ENCODE measurements around the gene PDX1.
A peak's percentile ranks its signal among the peaks of the same experiment; 100 is the strongest.
"Not testable (repeated sequence)": the region's sequence is repeated elsewhere in the genome, so short reads cannot be mapped to it uniquely, and the experiment has no call there.

PDX1 gene

DNA sequence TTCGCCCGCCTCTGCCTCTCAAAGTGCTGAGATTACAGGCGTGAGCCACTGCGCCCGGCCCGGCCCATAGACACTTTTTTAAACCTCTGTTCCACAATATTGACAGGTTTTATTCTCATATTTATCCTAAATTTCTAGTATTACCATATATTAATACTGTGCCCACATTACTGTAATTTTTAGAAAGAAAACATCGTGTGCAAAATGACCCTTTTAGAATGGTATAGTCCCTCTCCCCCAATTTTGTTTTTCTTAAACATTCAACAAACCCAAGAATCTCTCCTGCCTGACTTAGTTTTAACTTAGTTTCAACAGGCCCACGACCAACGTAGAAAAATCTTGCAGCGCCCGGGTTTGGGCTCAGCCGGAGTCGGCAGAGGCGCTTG is 40.2 kb downstream of the PDX1 start:
- no peak for DNase-seq

DNA sequence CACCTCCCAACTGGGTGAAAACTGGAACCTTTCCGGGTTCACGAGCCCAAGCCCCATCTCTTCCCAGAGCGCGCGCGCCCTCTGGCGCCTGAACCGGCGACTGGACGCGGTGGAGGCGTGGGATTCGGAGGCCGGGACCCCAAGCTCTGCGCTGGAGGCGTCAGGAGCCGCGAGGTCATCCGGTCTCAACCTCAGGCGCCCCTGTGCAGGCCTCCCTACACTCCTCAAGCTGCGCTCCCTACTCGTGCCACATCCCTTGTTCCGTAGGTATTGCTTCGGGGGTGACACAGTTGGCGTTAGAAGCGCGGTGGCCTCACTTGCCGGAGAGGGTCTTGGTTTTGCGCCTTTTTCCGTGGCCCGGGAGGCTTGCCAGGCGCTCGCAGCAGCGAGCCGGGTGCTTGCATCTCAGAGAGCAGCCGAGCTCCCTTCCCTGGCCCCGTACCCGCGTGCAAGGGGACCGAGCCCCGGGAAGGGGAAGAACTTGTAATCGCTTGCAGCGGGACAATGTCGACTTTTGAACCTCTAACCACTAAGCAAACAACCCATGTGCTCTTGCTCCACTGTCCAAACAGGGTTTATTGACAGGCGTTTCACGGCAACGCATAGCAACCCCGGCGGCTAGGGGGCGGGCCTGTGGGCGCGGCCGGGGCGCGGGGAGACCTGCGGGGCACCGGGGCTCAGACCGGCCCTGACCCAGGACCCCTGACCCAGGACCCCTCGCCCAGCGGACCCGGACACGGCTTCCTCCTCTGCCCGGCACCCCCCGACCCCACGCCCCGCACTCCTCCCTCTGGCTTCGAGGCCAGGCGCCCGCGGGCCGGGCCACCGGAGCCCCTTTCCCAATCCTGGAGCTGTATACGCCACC is 40.8 kb downstream of the PDX1 start:
- DNase-seq: peak; percentile 15

DNA sequence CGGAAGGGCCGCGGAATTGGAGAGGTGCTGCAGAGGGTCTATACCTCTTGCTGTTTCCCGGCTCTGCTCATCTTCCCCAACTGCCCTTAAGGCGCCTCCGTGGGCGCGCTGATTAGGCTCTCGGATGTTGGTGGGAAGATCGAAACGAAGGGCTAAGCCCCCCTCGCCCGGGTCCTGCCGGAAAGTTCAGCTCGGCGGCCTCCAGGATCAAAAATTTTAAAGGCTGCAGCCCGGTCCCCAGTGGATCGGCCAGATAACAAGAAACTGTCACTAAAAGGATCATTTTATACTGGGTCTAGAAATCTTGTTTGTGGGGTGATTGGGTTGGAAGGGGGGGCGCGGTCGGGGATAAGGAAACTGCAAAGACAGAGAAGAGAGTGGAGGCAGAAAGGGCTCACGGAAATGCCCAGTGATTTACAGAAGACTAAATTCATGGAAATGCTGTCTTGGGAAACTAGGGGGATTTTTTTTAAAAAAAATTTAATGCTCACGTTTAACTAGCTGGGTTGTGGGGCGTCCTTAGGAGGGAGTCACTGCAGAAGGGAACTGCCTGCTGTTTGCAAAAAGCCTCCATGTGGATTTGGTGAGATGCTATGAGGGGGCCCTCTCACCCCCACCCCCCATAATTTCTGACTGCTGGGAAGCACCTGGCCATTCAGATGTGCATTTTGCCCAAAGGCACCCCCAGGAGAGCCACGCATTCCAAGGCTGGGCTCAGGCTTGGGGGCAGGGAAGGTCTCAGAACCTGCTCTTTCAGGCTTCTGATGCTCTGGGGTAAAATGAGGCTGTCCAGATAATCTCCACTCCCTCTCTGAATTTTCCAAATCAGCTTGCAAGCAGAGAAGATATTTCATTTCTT is 41.7 kb downstream of the PDX1 start:
- DNase-seq: no peak

DNA sequence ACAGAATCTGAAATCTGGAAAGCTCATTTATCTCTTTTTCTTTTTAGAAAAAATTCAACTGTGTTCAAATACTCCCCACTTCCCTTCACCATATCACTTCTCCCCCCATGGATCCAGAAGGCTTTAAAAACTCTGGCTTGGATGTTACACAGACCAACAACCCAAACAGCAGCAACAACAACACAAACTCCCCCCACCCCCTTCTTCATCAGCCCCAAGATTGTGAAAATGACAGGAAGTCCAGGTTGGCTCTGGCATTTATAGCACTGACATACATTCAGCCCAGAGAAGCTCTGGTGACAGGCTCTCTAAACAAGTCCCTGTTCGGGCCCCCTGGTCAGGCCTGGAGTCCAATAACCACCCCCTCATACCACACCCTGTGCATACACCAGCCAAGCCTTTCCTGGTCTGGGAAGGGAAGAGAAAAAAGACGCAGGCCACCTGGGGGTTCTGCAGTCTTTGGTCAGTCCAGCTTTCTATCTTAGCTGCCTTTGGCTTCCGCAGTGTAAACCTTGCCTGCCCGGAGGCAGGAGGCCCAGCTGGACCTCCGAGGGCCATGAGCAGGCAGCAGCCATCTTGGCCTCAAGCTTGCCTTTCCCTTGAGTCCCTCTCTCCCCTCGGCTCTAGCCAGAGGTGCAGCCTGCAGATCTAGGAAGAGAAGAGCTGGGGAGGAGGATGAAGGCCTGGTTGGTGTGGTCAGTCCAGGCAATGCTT is 42.5 kb downstream of the PDX1 start:
- no peak for DNase-seq

DNA sequence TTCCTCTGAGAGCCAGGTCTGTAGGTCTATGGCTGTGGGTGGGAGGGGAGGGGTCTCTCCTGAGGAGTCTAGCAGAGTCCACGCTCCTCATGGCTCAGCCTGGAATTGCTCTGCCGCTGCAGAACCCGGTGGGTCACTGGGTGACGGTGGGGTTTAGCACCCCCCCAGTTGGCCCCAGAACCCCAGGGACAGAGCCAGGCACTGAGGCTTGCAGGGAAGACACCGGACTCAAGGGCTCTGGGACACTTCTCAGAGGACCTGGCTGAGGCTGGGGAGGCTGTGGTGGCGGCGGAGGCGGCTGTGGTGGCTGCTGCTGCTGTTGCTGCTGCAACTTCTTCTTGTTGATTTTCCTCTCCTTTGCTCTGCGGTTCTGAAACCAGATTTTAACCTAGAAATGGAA is 43.2 kb downstream of the PDX1 start:
- DNase-seq: no peak

DNA sequence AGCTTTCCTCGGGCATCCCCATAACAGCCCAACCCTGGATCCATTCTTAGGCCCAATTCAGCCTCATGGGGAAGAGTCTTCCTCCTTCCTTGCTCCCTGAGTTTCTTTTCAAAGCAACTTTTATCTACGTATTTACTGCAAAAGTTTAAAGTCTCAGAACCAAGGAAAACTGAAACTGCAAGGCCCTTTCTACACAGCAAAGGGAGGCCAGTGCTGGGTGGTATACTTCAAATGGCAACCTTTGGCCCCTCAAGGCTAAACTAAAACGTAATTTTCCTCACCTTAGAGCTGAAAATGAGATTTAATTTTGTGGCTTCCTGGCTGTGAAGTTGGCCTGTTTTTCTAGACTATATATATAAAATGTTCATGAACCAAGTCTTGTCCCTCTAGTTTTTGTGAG is 43.7 kb downstream of the PDX1 start:
- no peak for DNase-seq

DNA sequence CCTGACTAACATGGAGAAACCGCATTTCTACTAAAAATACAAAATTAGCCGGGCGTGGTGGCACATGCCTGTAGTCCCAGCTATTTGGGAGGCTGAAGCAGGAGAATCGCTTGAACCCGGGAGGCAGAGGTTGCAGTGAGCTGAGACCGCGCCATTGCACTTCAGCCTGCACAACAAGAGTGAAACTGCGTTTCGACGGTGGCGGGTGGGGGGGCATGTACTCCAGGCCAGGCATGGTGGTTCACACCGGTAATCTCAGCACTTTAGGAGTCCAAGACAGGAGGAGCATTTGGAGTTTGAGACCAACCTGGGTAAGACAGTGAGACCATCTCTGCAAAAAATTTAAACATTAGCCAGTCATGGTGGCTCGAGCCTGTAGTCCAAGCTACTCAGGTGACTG is 44.4 kb downstream of the PDX1 start:
- DNase-seq: not testable (repeated sequence)

DNA sequence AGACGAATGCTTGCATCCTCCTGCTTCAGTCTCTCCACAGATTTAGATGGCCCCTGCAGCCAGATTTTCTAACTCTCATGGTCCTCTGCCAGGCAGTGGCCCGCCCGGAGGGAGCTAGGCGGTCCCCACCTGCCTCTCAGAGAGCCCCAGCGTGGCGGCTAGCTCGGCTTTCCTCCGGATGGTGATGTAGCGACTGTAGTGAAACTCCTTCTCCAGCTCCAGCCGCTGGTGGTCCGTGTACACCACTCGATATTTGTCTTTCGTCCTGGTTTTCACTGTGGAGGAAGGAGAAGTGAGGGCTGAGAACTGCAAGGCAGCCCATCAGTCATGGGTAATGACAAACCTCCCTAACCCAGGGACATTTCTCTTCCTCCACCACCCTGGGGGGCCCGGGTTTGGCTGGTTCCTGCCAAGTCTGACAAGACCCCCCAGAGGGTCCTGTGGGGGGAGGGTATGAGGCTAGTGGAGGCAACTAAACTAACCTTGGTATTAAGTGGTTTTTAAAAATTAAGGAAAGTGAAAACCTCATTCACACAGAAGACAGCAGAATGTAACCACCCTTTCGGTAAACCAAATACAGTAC is 45.0 kb downstream of the PDX1 start:
- no peak for DNase-seq

DNA sequence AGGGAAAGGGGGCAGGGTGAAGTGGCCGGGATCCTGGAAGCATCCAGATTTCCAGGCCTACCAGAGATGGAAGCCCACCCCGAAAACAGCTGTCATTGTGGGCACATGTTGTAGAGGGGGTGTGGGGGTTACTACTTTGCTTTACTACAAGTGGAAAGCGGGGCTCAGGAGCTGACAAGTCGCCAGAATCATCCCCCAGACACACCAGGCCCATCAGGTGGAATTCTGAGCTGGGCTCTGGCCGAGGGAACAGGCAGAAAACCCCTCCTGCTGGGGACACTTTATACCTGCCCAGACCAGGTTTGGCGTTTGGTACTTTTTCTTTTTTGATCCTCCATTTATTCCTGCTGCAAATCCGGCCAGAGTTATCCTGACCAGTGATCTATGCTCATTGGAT is 45.5 kb downstream of the PDX1 start:
- DNase-seq: no peak

DNA sequence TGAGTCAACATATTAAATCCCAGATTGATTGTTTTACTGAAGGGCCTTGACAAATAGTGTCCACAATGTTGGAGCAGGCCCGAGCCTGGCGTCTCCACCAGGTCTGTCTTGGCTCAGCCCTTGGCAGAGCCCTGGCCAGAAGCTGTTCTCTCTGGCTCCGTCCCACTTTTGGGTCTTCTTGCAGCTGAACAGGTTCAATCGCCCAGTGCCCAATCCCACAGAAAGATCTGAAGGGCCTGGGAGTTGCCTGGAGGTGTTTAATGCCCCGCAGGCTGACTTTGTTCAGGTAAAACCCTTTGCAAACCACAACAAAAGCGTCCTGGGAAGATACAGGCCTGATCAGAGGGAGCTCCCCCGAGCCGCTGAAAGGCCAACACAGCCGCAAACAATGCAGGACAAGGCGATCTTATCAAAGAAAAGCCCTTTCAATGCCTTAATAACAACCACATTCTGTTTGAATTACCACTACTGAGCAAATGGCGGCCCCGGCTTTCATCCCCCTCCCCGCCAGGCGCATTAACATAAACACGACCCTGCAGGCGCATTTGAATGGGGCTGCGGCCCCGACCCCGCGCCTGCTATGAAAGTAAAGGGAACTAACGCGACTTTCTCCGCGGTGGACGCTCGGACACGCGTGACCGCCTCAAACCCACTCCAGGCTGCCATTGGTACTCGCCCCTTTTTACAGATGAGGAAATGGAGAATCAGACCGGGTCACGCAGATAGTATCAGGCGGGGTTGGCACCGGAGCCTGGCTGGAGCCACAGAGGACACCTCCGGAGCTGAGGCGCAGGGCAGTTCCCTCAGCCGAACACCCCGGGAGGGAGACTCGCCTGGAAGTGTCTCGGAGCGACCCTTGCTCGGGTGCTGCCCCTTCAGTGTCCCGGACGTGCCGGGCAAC is 46.2 kb downstream of the PDX1 start:
- DNase-seq: no peak

DNA sequence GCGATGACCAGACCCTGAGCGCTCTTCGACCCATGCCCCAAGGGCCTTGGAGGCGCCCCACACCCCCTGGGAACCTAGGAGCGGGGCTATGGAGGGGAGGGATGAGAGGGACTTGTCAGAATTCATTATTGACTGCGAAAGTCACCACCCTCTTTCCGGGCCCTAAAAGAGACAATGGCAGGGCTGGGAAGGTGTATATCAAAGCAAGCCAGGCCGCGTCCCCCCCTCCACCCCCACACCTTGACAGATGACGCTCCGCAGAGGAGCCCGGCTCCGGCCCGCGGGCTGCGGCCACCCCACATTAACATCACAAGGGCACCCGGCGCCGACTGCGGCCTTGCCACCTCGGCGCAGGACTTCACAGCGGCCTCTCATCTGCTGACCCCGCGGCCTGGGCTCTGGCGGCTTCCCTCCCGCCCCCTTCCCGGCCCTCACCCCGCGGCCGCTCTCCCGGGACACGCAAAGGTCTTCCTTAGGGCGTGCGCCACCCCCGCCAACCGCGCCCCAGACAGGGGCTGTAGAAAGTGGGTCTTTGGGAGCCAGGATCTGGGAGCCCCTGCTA is 46.9 kb downstream of the PDX1 start:
- no peak for DNase-seq

DNA sequence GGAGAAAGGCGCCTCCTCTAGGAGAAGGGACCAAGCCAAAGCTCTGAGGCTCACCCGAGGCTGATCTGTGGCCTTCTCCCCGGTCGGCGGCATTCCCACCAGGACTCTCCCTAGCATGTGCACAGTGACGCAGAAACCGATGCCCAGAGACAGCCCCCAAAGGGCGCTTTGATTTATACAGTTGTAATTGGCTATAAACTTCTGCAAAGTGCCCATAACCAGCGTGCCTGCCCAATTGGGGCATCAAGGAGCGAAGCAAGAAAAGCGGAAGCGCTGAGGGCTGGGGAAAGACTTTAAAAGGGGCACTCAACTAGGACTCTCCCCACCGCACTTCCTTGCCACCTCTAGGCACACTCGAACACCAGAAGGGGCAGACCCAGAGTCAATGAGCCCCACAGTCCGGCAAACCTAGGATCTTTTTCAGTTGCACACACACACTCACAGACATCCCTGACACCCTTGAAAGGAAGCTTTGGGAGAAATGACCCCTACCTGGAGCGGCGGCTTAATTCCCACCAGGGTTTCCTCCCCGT is 47.5 kb downstream of the PDX1 start:
- DNase-seq: no peak

DNA sequence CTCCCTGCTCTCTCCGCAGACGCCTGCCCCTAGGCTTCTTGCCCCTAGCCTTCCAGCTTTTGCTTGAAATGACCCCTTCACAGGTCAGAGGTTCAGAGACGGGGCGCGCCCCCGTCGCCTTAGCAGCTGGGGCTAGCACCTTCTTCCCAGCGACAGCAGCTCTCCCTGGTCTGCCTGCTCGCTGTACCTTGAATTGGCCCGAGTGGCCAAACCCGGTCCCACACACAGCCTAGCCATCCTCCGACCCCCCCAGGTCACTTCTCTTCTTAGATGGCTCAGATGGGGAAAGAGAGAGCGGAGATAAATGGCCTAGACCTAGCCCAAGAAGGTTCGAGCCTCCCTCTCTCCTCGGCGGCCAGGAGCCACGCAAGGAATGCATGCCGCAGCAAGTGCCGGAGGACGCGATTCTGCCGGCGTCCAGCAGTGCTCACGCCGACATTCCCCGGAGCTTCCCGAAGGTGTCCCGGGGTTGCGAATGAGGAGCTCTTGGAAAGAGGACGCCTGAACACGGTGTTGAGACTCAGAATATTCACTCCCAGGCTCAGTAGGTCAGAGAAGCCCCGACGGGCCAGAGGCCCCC is 48.0 kb downstream of the PDX1 start:
- no peak for DNase-seq

DNA sequence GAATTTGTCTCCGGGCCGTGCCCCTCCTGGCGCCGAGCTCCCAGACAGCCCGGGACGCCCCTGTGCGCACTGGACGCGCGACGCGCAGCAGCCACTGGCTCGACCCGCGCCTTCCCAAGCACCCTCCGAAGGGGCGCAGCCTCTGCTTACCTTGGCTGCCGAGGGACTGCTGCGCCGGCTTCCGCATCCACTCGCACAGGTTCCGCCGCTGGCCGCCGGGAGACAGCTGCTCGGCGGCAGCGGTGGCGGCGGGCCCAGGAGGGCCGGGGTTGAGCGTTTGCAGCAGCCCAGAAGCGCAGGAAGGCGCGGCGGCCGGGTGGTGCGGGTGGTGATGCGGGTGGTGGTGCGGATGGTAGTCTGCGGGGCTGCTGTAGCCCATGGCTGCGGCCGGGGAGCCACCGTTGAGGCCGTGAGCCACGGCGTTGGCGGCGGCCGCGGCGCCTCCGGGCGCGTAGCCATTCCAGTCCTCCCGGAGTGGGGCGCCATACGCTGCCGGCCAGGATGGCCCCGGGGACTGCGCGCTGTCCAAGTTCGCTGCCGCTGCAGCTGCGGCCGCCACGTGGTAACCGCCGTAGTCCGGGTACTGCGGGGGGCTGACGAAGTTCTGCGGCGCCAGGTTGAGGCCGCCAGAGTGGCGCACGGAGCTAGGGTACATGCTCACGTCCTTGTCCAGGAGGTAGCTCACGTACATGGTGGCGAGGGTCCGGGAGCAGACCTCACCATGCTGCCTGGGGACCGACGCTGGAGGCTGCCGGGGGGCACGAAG is 48.7 kb downstream of the PDX1 start:
- DNase-seq: no peak

DNA sequence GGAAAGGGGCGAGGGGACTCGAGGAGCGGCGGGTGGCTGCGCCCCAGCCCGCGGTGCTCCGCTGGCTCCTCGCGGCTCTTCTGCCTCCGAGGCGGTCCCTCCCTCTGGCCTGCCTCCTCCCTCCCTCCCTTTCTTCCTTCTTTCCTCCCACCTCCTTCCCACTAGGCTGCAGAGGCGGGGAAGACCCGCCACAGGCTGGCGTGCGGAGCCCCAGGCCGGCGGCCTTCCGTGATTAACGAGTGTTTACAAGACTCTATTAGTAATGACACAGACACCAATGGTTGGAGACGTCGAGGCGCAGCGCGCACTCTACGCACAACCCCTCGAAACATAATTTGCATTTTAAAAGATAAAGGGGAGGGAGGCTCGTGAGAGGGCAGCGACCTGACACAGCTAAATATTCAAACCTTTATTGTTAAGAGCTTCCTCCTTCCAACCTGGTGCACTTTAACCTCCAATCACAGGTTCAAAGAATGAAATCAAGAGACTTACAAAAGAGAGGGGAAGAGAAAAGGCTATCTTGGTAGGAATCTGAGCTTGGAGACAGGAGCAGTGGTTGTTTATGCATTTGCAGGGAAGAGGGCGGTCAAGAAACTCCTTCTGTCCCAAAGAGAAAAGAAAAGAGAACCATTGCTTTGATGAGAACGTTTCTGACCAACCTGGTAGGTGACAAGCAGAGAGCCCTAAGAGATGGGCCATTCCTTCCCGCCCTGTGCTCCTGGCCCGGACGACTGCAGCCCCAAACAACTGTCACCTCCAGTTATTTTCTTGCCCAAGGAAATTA is 49.5 kb downstream of the PDX1 start, which contains the start of gene CDX2:
Gene CDX2 (minus strand): TSS at position 234 of the 784 bp plus-strand sequence. CDS start 309 bp downstream, outside the sequence.
- DNase-seq: no peak

DNA sequence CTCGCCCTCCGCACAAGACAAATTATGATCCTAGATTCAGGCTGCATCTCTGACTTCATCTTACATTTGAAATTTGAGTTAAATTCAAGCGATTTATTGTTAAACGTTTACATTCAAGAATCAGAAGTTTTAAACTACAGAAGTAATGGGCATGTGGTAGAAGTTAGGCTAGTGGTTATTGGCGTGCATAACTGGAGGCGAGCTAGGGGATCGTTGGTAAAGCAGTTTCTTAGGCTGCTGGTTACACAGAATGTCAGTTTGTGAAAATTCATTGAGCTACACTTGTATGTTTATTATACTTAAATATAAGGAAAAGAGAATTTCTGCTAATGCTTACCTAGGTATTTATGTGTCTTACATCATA is 50.0 kb downstream of the PDX1 start:
- no peak for DNase-seq

DNA sequence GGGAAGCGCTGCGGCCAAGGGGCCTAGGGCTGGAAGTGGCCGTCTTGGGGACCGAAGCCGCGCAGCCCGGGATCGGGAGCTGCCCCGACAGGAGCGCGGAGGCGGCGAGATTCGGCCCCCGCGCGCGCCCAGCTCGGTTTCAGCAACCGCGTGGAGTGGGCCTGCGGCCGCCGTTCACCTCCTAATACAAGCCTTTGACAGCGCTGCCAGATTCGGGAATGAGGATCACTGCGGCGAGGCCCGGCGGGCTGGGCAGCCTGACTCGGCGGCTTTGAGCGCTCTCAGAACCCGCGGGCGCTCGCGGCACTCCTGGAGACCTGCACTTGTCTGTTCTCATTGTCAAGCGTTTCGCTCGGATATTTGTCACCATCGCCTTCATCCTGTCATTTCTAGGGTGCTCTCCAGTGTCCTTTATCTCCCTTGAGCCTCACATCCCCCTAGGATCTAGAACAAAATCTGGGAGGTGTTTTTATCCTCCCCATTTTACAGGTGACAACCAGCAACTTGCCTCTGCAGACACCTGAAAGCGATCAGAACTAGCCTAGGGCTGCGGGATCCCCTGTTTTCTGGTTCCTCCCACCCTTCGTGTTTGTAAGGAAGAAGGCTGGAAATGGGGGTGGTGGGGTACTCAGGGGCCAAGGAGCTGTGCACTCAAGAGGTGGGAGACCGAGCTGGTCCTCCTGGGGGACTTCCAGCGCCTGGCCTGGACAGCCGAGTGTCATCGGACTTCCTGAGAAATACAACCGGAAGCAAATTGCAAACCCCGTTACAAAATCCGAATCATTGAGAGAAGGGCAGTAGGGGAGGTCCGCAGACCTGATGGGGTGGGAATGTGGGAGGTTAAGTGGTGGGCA is 50.8 kb downstream of the PDX1 start:
- DNase-seq: no peak

DNA sequence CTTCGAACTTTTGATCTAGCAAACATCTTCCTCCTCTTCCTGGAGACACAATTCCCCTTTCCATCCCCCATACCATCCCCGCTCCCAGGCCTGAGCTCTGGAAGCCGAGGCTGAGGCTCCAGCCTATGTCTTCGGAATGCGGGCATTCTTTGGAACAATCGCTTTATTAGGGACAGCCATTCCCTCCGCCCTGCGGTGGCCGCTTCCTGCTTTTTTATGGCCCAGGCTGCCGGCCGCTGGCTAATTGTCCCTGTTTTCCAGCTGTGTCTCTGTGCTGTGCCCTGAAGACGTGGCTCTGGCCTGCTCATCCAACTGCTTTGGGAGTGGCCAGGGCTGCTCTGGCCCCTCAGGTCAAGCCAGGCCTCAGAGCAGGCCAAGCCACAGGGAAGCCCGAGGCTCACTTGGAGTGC is 51.4 kb downstream of the PDX1 start:
- no peak for DNase-seq
